H9 (cell line): ENCODE data around the gene CAPN3. TPM values are rescaled to one million over a fixed set of nuclear protein-coding genes. Genes with fewer than 3 reads are reported as not detected.

ENCODE experiments used
- DNase-seq: peaks from one replicate; pipeline ENCODE4 v3.0.0-alpha.2; 2017
- H2AFZ ChIP-seq: one replicate; pipeline ENCODE4 v1.6.1; 2013; ENCODE audit warnings: mild to moderate bottlenecking, low read length, control low read depth, moderate library complexity
- H2AK5ac ChIP-seq: 2 replicates; pipeline ENCODE4 v1.6.1; 2013; ENCODE audit warnings: low read length, control low read depth, mixed read lengths; ENCODE audit not compliant: insufficient read length
- H2BK120ac ChIP-seq: one replicate; pipeline ENCODE4 v1.6.1; 2013; ENCODE audit warnings: low read depth, mild to moderate bottlenecking, low read length, control low read depth, inconsistent platforms; ENCODE audit not compliant: poor library complexity, severe bottlenecking
- H2BK12ac ChIP-seq: 2 replicates; pipeline ENCODE4 v1.6.1; 2013; ENCODE audit warnings: low read length, control low read depth, mixed read lengths, low read depth; ENCODE audit not compliant: insufficient read length
- H2BK15ac ChIP-seq: 2 replicates; pipeline ENCODE4 v1.6.1; 2013; ENCODE audit warnings: low read depth, low read length, control low read depth
- H2BK20ac ChIP-seq: one replicate; pipeline ENCODE4 v1.6.1; 2013; ENCODE audit warnings: low read depth, mild to moderate bottlenecking, low read length, control low read depth, inconsistent platforms; ENCODE audit not compliant: poor library complexity, severe bottlenecking
- H2BK5ac ChIP-seq: 2 replicates; pipeline ENCODE4 v1.6.1; 2013; ENCODE audit warnings: low read length, control low read depth, mixed read lengths; ENCODE audit not compliant: insufficient read length
- H3K14ac ChIP-seq: 2 replicates; pipeline ENCODE4 v1.6.1; 2013; ENCODE audit warnings: low read length, control low read depth; ENCODE audit not compliant: insufficient read depth
- H3K18ac ChIP-seq: 2 replicates; pipeline ENCODE4 v1.6.1; 2013; ENCODE audit warnings: low read depth, mild to moderate bottlenecking, mixed read lengths, low read length, control low read depth; ENCODE audit not compliant: insufficient read length
- H3K23ac ChIP-seq: 2 replicates; pipeline ENCODE4 v1.6.1; 2013; ENCODE audit warnings: low read length, control low read depth, mixed read lengths, low read depth; ENCODE audit not compliant: insufficient read length
- H3K23me2 ChIP-seq: 2 replicates; pipeline ENCODE4 v1.6.1; 2013; ENCODE audit warnings: low read depth, mild to moderate bottlenecking, mixed read lengths, low read length, control low read depth; ENCODE audit not compliant: insufficient read length, poor library complexity, severe bottlenecking
- H3K27ac ChIP-seq: 2 replicates; pipeline ENCODE4 v1.5.1; 2013; ENCODE audit warnings: low read length, control low read depth, mixed read lengths, low read depth; ENCODE audit not compliant: insufficient read length
- H3K27me3 ChIP-seq: 2 replicates; pipeline ENCODE4 v1.6.1; 2013; ENCODE audit warnings: low read length, control low read depth, inconsistent platforms; ENCODE audit not compliant: insufficient read depth
- H3K4ac ChIP-seq: 2 replicates; pipeline ENCODE4 v1.6.1; 2013; ENCODE audit warnings: low read depth, mild to moderate bottlenecking, control low read depth, inconsistent platforms, low read length, moderate library complexity
- H3K4me1 ChIP-seq: 2 replicates; pipeline ENCODE4 v1.6.1; 2013; ENCODE audit warnings: low read length, control low read depth, inconsistent platforms; ENCODE audit not compliant: insufficient read depth
- H3K4me2 ChIP-seq: 2 replicates; pipeline ENCODE4 v1.6.1; 2013; ENCODE audit warnings: low read length, control low read depth, mixed read lengths; ENCODE audit not compliant: insufficient read length, insufficient read depth
- H3K56ac ChIP-seq: 2 replicates; pipeline ENCODE4 v1.6.1; 2013; ENCODE audit warnings: low read depth, mild to moderate bottlenecking, mixed read lengths, low read length, control low read depth; ENCODE audit not compliant: insufficient read length
- H3K79me1 ChIP-seq: 2 replicates; pipeline ENCODE4 v1.6.1; 2013; ENCODE audit warnings: low read depth, mild to moderate bottlenecking, moderate library complexity, low read length, control low read depth, inconsistent platforms; ENCODE audit not compliant: insufficient read depth, poor library complexity, severe bottlenecking
- H3K79me2 ChIP-seq: 2 replicates; pipeline ENCODE4 v1.6.1; 2013; ENCODE audit warnings: low read length, control low read depth, inconsistent platforms; ENCODE audit not compliant: insufficient read depth
- H3K9ac ChIP-seq: 2 replicates; pipeline ENCODE4 v1.6.1; 2013; ENCODE audit warnings: low read length, control low read depth, mixed read lengths; ENCODE audit not compliant: insufficient read length; ENCODE audit errors: extremely low read depth
- H3K9me3 ChIP-seq: one replicate; pipeline ENCODE4 v1.6.1; 2013; ENCODE audit warnings: low read depth, low read length, inconsistent platforms; ENCODE audit not compliant: control insufficient read depth
- H3T11ph ChIP-seq: one replicate; pipeline ENCODE4 v1.6.1; 2013; ENCODE audit warnings: mild to moderate bottlenecking, low read length, control low read depth, inconsistent platforms
- H4K20me1 ChIP-seq: one replicate; pipeline ENCODE4 v1.6.1; 2013; ENCODE audit not compliant: control insufficient read depth, insufficient read length, insufficient read depth
- H4K5ac ChIP-seq: 2 replicates; pipeline ENCODE4 v1.6.1; 2013; ENCODE audit warnings: low read depth, mild to moderate bottlenecking, mixed read lengths, low read length, control low read depth; ENCODE audit not compliant: insufficient read length
- H4K8ac ChIP-seq: replicated peaks from 2 replicates; pipeline ENCODE4 v1.6.1; 2013; ENCODE audit warnings: low read length, control low read depth, mixed read lengths, low read depth; ENCODE audit not compliant: insufficient read length
- H4K91ac ChIP-seq: 2 replicates; pipeline ENCODE4 v1.6.1; 2013; ENCODE audit warnings: low read depth, mild to moderate bottlenecking, moderate library complexity, mixed read lengths, low read length, control low read depth; ENCODE audit not compliant: insufficient read length
- H3K27ac Mint-ChIP-seq, 3 experiments: 2 replicates in 2 of 3; 3 replicates in 1 of 3; pipeline ENCODE4 v1.8.0; 2020 to 2021; ENCODE audit warnings: mixed read lengths in 3 of 3, mild to moderate bottlenecking in 1 of 3, moderate library complexity in 1 of 3
- H3K27me3 Mint-ChIP-seq: 2 replicates; pipeline ENCODE4 v1.8.0; 2021; ENCODE audit warnings: low read depth, mild to moderate bottlenecking, moderate library complexity, mixed read lengths
- H3K36me3 Mint-ChIP-seq, 3 experiments: 2 replicates in 2 of 3; 3 replicates in 1 of 3; pipeline ENCODE4 v1.8.0; 2020 to 2021; ENCODE audit warnings: low read depth in 3 of 3, mixed read lengths in 3 of 3; ENCODE audit not compliant: insufficient read depth in 1 of 3
- H3K4me1 Mint-ChIP-seq, 2 experiments: 2 replicates each; pipeline ENCODE4 v1.8.0; 2020; ENCODE audit warnings: mixed read lengths in 2 of 2
- H3K4me3 Mint-ChIP-seq, 2 experiments: 2 replicates in 1 of 2; 3 replicates in 1 of 2; pipeline ENCODE4 v1.8.0; 2020 to 2021; ENCODE audit warnings: mild to moderate bottlenecking in 2 of 2, mixed read lengths in 2 of 2, moderate library complexity in 1 of 2
- H3K9me3 Mint-ChIP-seq, 2 experiments: 2 replicates in 1 of 2; 3 replicates in 1 of 2; pipeline ENCODE4 v1.8.0; 2020; ENCODE audit warnings: mild to moderate bottlenecking in 2 of 2, mixed read lengths in 2 of 2, moderate library complexity in 1 of 2
- WGBS: extraction: QIAGEN DNeasy Blood & Tissue Kit; methylation state at CpG from one replicate; pipeline ENCODE4 v1.1.7; 2013; ENCODE audit warnings: missing lambda C conversion rate, low lambda C conversion rate, mixed read lengths; ENCODE audit not compliant: insufficient read length; ENCODE audit errors: extremely low coverage; 5-methylcytosine and 5-hydroxymethylcytosine counted together
- total RNA-seq: library from RNA; stranded (reverse); gene quantifications from 2 replicates; pipeline ENCODE4 v1.2.1, GENCODE V29; 2021
- TF ChIP-seq, protein P1 (sequence below): fragments of 200-600 bp; sonication (generic); conservative IDR thresholded peaks from 3 replicates; pipeline ENCODE4 v1.8.0; 2021; ENCODE audit warnings: antibody characterized with exemption, mild to moderate bottlenecking

CAPN3 gene
- total RNA-seq, 1 experiment from 2014 or later = 0.31 TPM

DNA sequence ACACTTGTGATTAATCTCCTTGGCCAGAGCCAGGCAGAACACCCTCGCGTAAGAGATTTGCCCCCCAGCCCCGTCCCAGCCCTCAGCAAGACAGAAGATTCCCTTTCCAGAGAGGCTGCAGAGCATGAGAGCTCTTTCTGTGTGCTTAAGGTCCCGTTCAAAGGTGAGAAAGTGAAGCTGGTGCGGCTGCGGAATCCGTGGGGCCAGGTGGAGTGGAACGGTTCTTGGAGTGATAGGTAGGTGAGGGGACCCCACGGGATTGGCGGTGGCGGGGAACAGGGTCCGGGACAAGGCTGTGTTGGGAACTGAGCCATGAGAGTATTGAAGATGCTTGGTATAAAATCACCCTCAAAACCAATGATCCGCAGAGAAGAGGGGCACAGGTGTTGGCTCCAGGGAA lies 34.8 kb downstream of the CAPN3 start:
- Mint-ChIP-seq H3K9me3 (no peaks in the 10 kb centered on the region), H3K4me1 (peaks cover 2 to 3% of the 10 kb centered on the region in 2 experiments; a peak in 2 of 4 replicates), H3K36me3 (no peaks in the 10 kb centered on the region), H3K27ac (no peak overlapping the region), H3K4me3 (no peak overlapping the region), H3K27me3 (no peaks in the 10 kb centered on the region; the same call in 1 of the 2 replicates)
- H3K4ac ChIP-seq = no peak overlapping the region
- no peak overlapping the region; the same call in 1 of the 2 replicates for H2BK15ac ChIP-seq
- no peaks in the 10 kb centered on the region for H4K20me1 ChIP-seq
- no peak overlapping the region for H4K8ac ChIP-seq
- H2BK12ac ChIP-seq = no peak overlapping the region
- H3K14ac ChIP-seq = no peak overlapping the region
- no peaks in the 10 kb centered on the region for H3K4me1 ChIP-seq
- H3K18ac ChIP-seq = no peak overlapping the region
- no peak for DNase-seq
- H3K23ac ChIP-seq = no peak overlapping the region
- H3K79me2 ChIP-seq = no peaks in the 10 kb centered on the region
- no peak overlapping the region for H2BK20ac ChIP-seq
- H3K79me1 ChIP-seq = no peaks in the 10 kb centered on the region
- no peak overlapping the region for H3K27ac ChIP-seq
- no CpG with 5 or more reads among the region's 13 CpGs for WGBS
- H3K56ac ChIP-seq = no peak overlapping the region
- TF ChIP-seq, protein P1, sequence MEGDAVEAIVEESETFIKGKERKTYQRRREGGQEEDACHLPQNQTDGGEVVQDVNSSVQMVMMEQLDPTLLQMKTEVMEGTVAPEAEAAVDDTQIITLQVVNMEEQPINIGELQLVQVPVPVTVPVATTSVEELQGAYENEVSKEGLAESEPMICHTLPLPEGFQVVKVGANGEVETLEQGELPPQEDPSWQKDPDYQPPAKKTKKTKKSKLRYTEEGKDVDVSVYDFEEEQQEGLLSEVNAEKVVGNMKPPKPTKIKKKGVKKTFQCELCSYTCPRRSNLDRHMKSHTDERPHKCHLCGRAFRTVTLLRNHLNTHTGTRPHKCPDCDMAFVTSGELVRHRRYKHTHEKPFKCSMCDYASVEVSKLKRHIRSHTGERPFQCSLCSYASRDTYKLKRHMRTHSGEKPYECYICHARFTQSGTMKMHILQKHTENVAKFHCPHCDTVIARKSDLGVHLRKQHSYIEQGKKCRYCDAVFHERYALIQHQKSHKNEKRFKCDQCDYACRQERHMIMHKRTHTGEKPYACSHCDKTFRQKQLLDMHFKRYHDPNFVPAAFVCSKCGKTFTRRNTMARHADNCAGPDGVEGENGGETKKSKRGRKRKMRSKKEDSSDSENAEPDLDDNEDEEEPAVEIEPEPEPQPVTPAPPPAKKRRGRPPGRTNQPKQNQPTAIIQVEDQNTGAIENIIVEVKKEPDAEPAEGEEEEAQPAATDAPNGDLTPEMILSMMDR = no peak
- H3T11ph ChIP-seq = no peak overlapping the region
- H2BK5ac ChIP-seq = no peak overlapping the region
- no peaks in the 10 kb centered on the region for H3K23me2 ChIP-seq
- no peak overlapping the region for H2AFZ ChIP-seq
- H4K91ac ChIP-seq = no peak overlapping the region
- H3K27me3 ChIP-seq = no peaks in the 10 kb centered on the region; the same call in 1 of the 2 replicates
- H3K4me2 ChIP-seq = no peak overlapping the region
- H3K9ac ChIP-seq = no peak overlapping the region
- H2BK120ac ChIP-seq = no peak overlapping the region
- H2AK5ac ChIP-seq = no peak overlapping the region
- no peak overlapping the region for H4K5ac ChIP-seq
- H3K9me3 ChIP-seq = no peaks in the 10 kb centered on the region
